Gastroesophageal sphincter (tissue), 4 donors: ENCODE measurements around the gene OTOL1. TPM values are rescaled to one million over a fixed set of nuclear protein-coding genes. Genes with fewer than 3 reads are reported as not detected.

ENCODE experiments used
- ATAC-seq: fragments of 150-250 bp; one replicate; pipeline ENCODE4 v1.9.1; 2016; ENCODE audit warnings: mild to moderate bottlenecking, moderate library complexity
- H3K27ac ChIP-seq, 4 donors: fragments of 200-600 bp; sonication (generic) in 3 of 4; 1 replicate in 3 of 4; 2 replicates in 1 of 4; pipeline ENCODE4 v1.5.1; 2016 to 2019
- H3K27me3 ChIP-seq: fragments of 200-600 bp; sonication (generic); one replicate; pipeline ENCODE4 v1.5.1; 2019
- H3K36me3 ChIP-seq, 2 donors: fragments of 200-600 bp; sonication (generic); one replicate each; pipeline ENCODE4 v1.5.1; 2019; ENCODE audit warnings: control low read depth in 1 of 2
- H3K4me1 ChIP-seq, 3 donors: fragments of 200-600 bp; sonication (generic); 1 replicate in 2 of 3; 2 replicates in 1 of 3; pipeline ENCODE4 v1.5.1; 2016 to 2019; ENCODE audit warnings: control low read depth in 2 of 3
- H3K4me3 ChIP-seq, 2 donors: fragments of 200-600 bp; sonication (generic); one replicate each; pipeline ENCODE4 v1.5.1; 2019; ENCODE audit warnings: mild to moderate bottlenecking in 1 of 2, moderate library complexity in 1 of 2
- H3K9me3 ChIP-seq, 3 donors: fragments of 200-600 bp; sonication (generic); one replicate each; pipeline ENCODE4 v1.5.1; 2017 to 2019; ENCODE audit warnings: control low read depth in 2 of 3
- EP300 ChIP-seq: sonication (generic); formaldehyde crosslinking; IDR thresholded peaks from one replicate; pipeline ENCODE4 v1.6.1; 2017; ENCODE audit warnings: antibody characterized with exemption, mild to moderate bottlenecking
- POLR2A ChIP-seq, 2 donors: fragments of 450-650 bp; IDR thresholded peaks; one replicate each; pipeline ENCODE4 v1.6.1; 2017; ENCODE audit warnings: antibody characterized with exemption in 2 of 2, mild to moderate bottlenecking in 2 of 2, moderate library complexity in 1 of 2
- POLR2AphosphoS5 ChIP-seq: sonication (generic); formaldehyde crosslinking; IDR thresholded peaks from one replicate; pipeline ENCODE4 v1.6.1; 2017; ENCODE audit warnings: antibody characterized with exemption
- WGBS, 2 donors: methylation state at CpG; one replicate each; pipeline ENCODE4 v1.1.5; 2018; ENCODE audit warnings: low coverage in 1 of 2; 5-methylcytosine and 5-hydroxymethylcytosine counted together
- total RNA-seq, 4 donors: library from RNA; depleted of rRNA; stranded (reverse); fragments of >200 nt; gene quantifications; one replicate each; pipeline ENCODE4 v1.1.0, GENCODE V29; 2016
- TF ChIP-seq, protein P1 (sequence below), 4 experiments: fragments of 200-600 bp in 2 of 4; fragments of 450-650 bp in 2 of 4; sonication (generic) in 1 of 4; IDR thresholded peaks; one replicate each; pipeline ENCODE4 v1.5.1; 2017 to 2019; ENCODE audit warnings: antibody characterized with exemption in 4 of 4, mild to moderate bottlenecking in 2 of 4, moderate library complexity in 2 of 4

Gene OTOL1
- total RNA-seq, 4 donors from 2014 or later: not detected

- ATAC-seq: peak; percentile 41
- WGBS, 2 donors: 85 to 100% methylated on average over 3 of the region's 3 CpGs
- no peak overlapping the region for H3K4me3 ChIP-seq
- H3K27me3 ChIP-seq: no peaks in the 10 kb centered on the region
- H3K9me3 ChIP-seq: peaks cover 0 to 5% (median 0%) of the 10 kb centered on the region in 3 donors
- no peak for TF ChIP-seq POLR2A (IDR thresholded peaks at IDR 0.05)
- TF ChIP-seq, protein P1, sequence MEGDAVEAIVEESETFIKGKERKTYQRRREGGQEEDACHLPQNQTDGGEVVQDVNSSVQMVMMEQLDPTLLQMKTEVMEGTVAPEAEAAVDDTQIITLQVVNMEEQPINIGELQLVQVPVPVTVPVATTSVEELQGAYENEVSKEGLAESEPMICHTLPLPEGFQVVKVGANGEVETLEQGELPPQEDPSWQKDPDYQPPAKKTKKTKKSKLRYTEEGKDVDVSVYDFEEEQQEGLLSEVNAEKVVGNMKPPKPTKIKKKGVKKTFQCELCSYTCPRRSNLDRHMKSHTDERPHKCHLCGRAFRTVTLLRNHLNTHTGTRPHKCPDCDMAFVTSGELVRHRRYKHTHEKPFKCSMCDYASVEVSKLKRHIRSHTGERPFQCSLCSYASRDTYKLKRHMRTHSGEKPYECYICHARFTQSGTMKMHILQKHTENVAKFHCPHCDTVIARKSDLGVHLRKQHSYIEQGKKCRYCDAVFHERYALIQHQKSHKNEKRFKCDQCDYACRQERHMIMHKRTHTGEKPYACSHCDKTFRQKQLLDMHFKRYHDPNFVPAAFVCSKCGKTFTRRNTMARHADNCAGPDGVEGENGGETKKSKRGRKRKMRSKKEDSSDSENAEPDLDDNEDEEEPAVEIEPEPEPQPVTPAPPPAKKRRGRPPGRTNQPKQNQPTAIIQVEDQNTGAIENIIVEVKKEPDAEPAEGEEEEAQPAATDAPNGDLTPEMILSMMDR (IDR thresholded peaks at IDR 0.05): no peak
- no peaks in the 10 kb centered on the region for H3K4me1 ChIP-seq
- H3K36me3 ChIP-seq: no peaks in the 10 kb centered on the region
- no peak overlapping the region for H3K27ac ChIP-seq
Observed at GRCh38 chr3:161500068-161500796, 3.6 kb downstream of the OTOL1 start.

GRCh38 chr3:161503271-161503670 is 6.7 kb downstream of the OTOL1 start:
- no peak for ATAC-seq
- WGBS, 2 donors: 80 to 95% methylated on average over 4 to 8 of the region's 8 CpGs
- H3K4me3 ChIP-seq: no peak overlapping the region
- TF ChIP-seq POLR2A (IDR thresholded peaks at IDR 0.05) (no peak), EP300 (no peak), POLR2AphosphoS5 (no peak)
- TF ChIP-seq, protein P1 (IDR thresholded peaks at IDR 0.05): no peak
- no peaks in the 10 kb centered on the region for H3K27me3 ChIP-seq
- no peak overlapping the region for H3K27ac ChIP-seq
- H3K9me3 ChIP-seq: no peaks in the 10 kb centered on the region
- H3K4me1 ChIP-seq: no peaks in the 10 kb centered on the region
- H3K36me3 ChIP-seq: no peaks in the 10 kb centered on the region

- TF ChIP-seq EP300 (no peak), POLR2AphosphoS5 (no peak), POLR2A (IDR thresholded peaks at IDR 0.05) (no peak)
- TF ChIP-seq, protein P1 (IDR thresholded peaks at IDR 0.05): no peak
- no peak overlapping the region for H3K27ac ChIP-seq
- H3K9me3 ChIP-seq: no peaks in the 10 kb centered on the region
- no peaks in the 10 kb centered on the region for H3K27me3 ChIP-seq
- 10 to 46% methylated on average over 1 to 2 of the region's 2 CpGs for WGBS, 2 donors
- ATAC-seq: no peak
- H3K4me1 ChIP-seq: no peaks in the 10 kb centered on the region
- H3K36me3 ChIP-seq: no peaks in the 10 kb centered on the region
- H3K4me3 ChIP-seq: no peak overlapping the region
Observed at GRCh38 chr3:161508852-161509477, 12.4 kb downstream of the OTOL1 start.

GRCh38 chr3:161510510-161511260 is 14.1 kb downstream of the OTOL1 start:
- no peak overlapping the region for H3K27ac ChIP-seq
- H3K4me1 ChIP-seq: no peaks in the 10 kb centered on the region
- 42 to 69% methylated on average over 6 of the region's 6 CpGs for WGBS, 2 donors
- no peaks in the 10 kb centered on the region for H3K27me3 ChIP-seq
- no peaks in the 10 kb centered on the region for H3K36me3 ChIP-seq
- TF ChIP-seq, protein P1 (IDR thresholded peaks at IDR 0.05): no peak
- TF ChIP-seq EP300 (no peak), POLR2AphosphoS5 (no peak), POLR2A (IDR thresholded peaks at IDR 0.05) (no peak)
- H3K9me3 ChIP-seq: no peaks in the 10 kb centered on the region
- no peak overlapping the region for H3K4me3 ChIP-seq
- peak; percentile 52 for ATAC-seq
